Peyer's patch (tissue), 4 donors: ENCODE measurements around the gene AHDC1. TPM values are rescaled to one million over a fixed set of nuclear protein-coding genes. Genes with fewer than 3 reads are reported as not detected.

Source experiments
- DNase-seq, 3 donors: peaks; one replicate each; pipeline ENCODE4 v3.0.0-alpha.2; 2017 to 2019
- H3K27ac ChIP-seq, 4 donors: fragments of 200-600 bp; sonication (generic); one replicate each; pipeline ENCODE4 v1.5.1; 2016 to 2019
- H3K27me3 ChIP-seq, 2 donors: fragments of 200-600 bp; sonication (generic); one replicate each; pipeline ENCODE4 v1.5.1; 2019
- H3K36me3 ChIP-seq, 3 donors: fragments of 200-600 bp; sonication (generic); one replicate each; pipeline ENCODE4 v1.5.1; 2016 to 2019
- H3K4me1 ChIP-seq, 4 donors: fragments of 200-600 bp; sonication (generic); one replicate each; pipeline ENCODE4 v1.5.1; 2016 to 2019
- H3K4me3 ChIP-seq, 4 donors: fragments of 200-600 bp; sonication (generic); 1 replicate in 3 of 4; 2 replicates in 1 of 4; pipeline ENCODE4 v1.5.1; 2016 to 2019; ENCODE audit warnings: mild to moderate bottlenecking in 1 of 4
- H3K9me3 ChIP-seq, 4 donors: fragments of 200-600 bp; sonication (generic); one replicate each; pipeline ENCODE4 v1.5.1; 2016 to 2019; ENCODE audit warnings: mild to moderate bottlenecking in 1 of 4
- CTCF ChIP-seq, 6 experiments: fragments of 450-650 bp in 4 of 6; fragments of 200-600 bp in 2 of 6; sonication (generic) in 1 of 6; IDR thresholded peaks; one replicate each; pipeline ENCODE4 v1.5.1; 2017 to 2019; ENCODE audit warnings: antibody characterized with exemption in 6 of 6, mild to moderate bottlenecking in 3 of 6, moderate library complexity in 1 of 6
- POLR2A ChIP-seq, 2 donors: fragments of 450-650 bp; IDR thresholded peaks; one replicate each; pipeline ENCODE4 v1.5.1; 2017; ENCODE audit warnings: antibody characterized with exemption in 2 of 2, mild to moderate bottlenecking in 2 of 2, moderate library complexity in 2 of 2
- total RNA-seq, 4 donors: library from RNA; depleted of rRNA; stranded (reverse); fragments of >200 nt; gene quantifications; one replicate each; pipeline ENCODE4 v1.1.0, GENCODE V29; 2016

Gene AHDC1
- total RNA-seq, 4 donors from 2014 or later, result 7.0 to 21.5 (median 12.0) TPM

DNA sequence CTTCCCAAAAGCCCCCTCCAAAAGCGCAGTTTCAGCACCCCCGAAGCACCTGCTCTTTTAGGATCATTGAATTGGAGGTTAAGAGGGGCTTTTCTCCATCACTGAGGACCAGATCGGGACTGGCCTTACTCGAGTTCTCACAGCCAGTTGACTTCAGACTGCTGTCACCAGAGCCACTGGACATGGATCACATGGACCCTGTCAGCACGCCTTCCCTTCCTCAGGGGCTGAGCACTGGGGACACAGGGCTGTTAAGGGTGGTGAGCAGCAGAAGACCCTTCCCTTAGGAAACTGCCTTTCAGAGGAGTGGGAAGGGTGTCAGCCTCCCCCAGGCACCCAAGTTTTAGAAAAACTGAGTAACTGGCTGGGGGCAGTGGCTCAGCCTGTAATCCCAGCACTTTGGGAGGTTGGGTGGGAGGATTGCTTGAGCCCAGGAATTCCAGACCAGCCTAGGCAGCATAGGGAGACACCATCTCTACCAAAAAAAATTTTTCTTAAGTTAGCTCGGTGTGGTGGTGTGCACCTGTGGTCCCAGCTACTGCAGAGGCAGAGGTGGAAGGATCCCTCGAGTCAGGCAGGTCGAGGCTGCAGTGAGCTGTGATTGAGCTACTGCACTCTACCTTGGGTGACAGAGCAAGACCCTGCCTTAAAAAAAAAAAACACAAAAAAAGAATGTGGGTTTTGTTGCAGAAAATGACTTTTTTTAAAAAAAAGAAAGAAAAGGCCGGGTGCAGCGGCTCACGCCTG lies 31.6 kb upstream of the AHDC1 start:
- Histone ChIP-seq H3K9me3 (no peaks in the 10 kb centered on the region), H3K36me3 (no peaks in the 10 kb centered on the region), H3K27ac (peak overlapping the region; percentile 36 to 80 (median 68)), H3K27me3 (peaks cover 0 to 12% of the 10 kb centered on the region in 2 donors), H3K4me3 (peak overlapping the region in 1 of 4 donors; percentile 59), H3K4me1 (peaks cover 0 to 37% (median 36%) of the 10 kb centered on the region in 4 donors)
- no peak for DNase-seq
- TF ChIP-seq POLR2A (IDR thresholded peaks at IDR 0.05), result no peak
- no peak for TF ChIP-seq CTCF (IDR thresholded peaks at IDR 0.05)

DNA sequence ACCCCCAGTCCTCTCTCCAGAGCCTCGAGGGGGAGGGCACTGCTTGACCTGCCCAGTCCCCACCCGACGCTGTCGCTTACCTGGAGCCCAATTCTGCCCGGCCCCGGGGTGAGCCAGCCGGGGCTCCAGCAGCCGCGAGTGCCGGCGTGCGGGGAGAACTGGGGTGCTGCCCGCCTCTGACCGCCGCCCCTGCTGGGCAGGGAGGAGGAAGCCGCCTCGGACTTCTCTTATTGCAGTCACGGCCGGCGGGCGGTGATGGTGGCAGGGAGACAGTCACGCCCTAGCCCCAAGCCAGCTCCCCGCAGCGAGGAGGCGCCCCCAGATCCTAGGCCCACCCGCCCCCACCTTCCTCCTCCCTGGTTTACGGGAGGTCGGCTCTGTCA lies 31.0 kb upstream of the AHDC1 start, which contains the start of gene FGR:
FGR (minus strand) TSS at position 201 of the 383 bp plus-strand sequence. CDS start 11,269 bp downstream, outside the sequence.
- Histone ChIP-seq H3K27ac (peak within 1 kb of the TSS; percentile 36 to 80 (median 68)), H3K4me1 (peaks cover 0 to 43% (median 38%) of the 10 kb centered on the region in 4 donors), H3K9me3 (no peaks in the 10 kb centered on the region), H3K27me3 (peaks cover 0 to 12% of the 10 kb centered on the region in 2 donors), H3K4me3 (peak within 1 kb of the TSS; percentile 41 to 59 (median 54)), H3K36me3 (no peaks in the 10 kb centered on the region)
- DNase-seq, result peak in 1 of 3 donors; percentile 38
- no peak for TF ChIP-seq POLR2A (IDR thresholded peaks at IDR 0.05)
- no peak for TF ChIP-seq CTCF (IDR thresholded peaks at IDR 0.05)

- H3K27ac ChIP-seq, result peak overlapping the region; percentile 36 to 80 (median 68)
- peaks cover 0 to 12% of the 10 kb centered on the region in 2 donors for H3K27me3 ChIP-seq
- no peaks in the 10 kb centered on the region for H3K36me3 ChIP-seq
- DNase-seq, result peak in 2 of 3 donors; percentile 51 to 71
- no peaks in the 10 kb centered on the region for H3K9me3 ChIP-seq
- TF ChIP-seq POLR2A (IDR thresholded peaks at IDR 0.05), result no peak
- TF ChIP-seq CTCF (IDR thresholded peaks at IDR 0.05), result no peak
- H3K4me3 ChIP-seq, result peak overlapping the region; percentile 41 to 59 (median 54)
- peaks cover 0 to 43% (median 38%) of the 10 kb centered on the region in 4 donors for H3K4me1 ChIP-seq
These were observed 30.4 kb upstream of the AHDC1 start for GRCh38 chr1:27634177-27634984.

GRCh38 chr1:27633640-27634176 lies 29.8 kb upstream of the AHDC1 start:
- TF ChIP-seq CTCF (IDR thresholded peaks at IDR 0.05) (no peak), POLR2A (IDR thresholded peaks at IDR 0.05) (no peak)
- H3K9me3 ChIP-seq, result no peaks in the 10 kb centered on the region
- peak overlapping the region; percentile 36 to 80 (median 68) for H3K27ac ChIP-seq
- no peaks in the 10 kb centered on the region for H3K36me3 ChIP-seq
- H3K4me3 ChIP-seq, result peak overlapping the region; percentile 41 to 59 (median 54)
- peaks cover 0 to 43% (median 38%) of the 10 kb centered on the region in 4 donors for H3K4me1 ChIP-seq
- no peak for DNase-seq
- H3K27me3 ChIP-seq, result peaks cover 0 to 12% of the 10 kb centered on the region in 2 donors

GRCh38 chr1:27633298-27633610 lies 29.3 kb upstream of the AHDC1 start:
- DNase-seq, result no peak
- Histone ChIP-seq H3K9me3 (no peaks in the 10 kb centered on the region), H3K27ac (peak overlapping the region; percentile 36 to 80 (median 68)), H3K36me3 (no peaks in the 10 kb centered on the region), H3K4me3 (no peak overlapping the region), H3K4me1 (peaks cover 0 to 43% (median 38%) of the 10 kb centered on the region in 4 donors), H3K27me3 (peaks cover 0 to 12% of the 10 kb centered on the region in 2 donors)
- TF ChIP-seq CTCF (IDR thresholded peaks at IDR 0.05), result no peak
- TF ChIP-seq POLR2A (IDR thresholded peaks at IDR 0.05), result no peak
